ENCODE data around the gene TFF3. TPM values are rescaled to one million over a fixed set of nuclear protein-coding genes. Genes with fewer than 3 reads are reported as not detected.

TFF3 gene
- total and polyA plus RNA-seq, 2 experiments from 2014 or later: 84.4 to 589 TPM

DNA sequence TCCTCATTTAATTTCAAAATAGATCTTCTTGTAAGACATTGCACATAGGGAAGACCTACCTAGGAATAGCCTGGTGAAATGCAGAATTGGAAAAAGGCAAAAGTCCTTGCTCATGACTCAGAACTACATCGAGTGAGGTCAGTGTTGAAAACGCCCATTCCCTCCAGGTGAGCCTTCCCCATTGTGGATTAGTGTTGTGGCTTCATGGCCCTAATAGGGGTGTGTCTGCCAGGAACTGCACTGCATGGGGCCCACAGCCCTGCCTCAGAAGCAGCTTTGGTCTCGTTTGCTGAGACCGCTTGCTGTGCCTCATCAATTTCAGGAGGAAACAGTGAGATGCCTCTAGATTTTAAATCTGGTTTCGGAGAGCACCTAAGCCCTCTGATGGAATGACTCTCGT, 17.0 kb downstream of the TFF3 start:
- Histone ChIP-seq H3K36me3 (replicated peaks; ENCODE audit: insufficient read depth, low read depth) (no peaks in the 10 kb centered on the region), H4K20me1 (ENCODE audit: insufficient read depth, poor library complexity, severe bottlenecking) (no peaks in the 10 kb centered on the region), H2AFZ (no peak overlapping the region), H3K9me2 (replicated peaks; ENCODE audit: insufficient read depth) (no peaks in the 10 kb centered on the region), H3K9me3 (ENCODE audit: low read depth) (no peaks in the 10 kb centered on the region), H3K79me2 (no peaks in the 10 kb centered on the region), H3K27ac (no peak overlapping the region), H3K4me2 (no peak overlapping the region), H3K27me3 (no peaks in the 10 kb centered on the region), H3K4me1 (ENCODE audit: insufficient read depth) (peaks cover 3% of the 10 kb centered on the region), H3K4me3 (no peak overlapping the region)
- 59% methylated on average over 6 of the region's 6 CpGs for WGBS (ENCODE audit: low lambda C conversion rate, missing lambda C conversion rate)
- DNase-seq (ENCODE audit: low spot score): peak; percentile 58
- TF ChIP-seq EZH2 (IDR thresholded peaks at IDR 0.05; ENCODE audit: borderline replicate concordance): no peak
- no peak for TF ChIP-seq EZH2phosphoT487 (IDR thresholded peaks at IDR 0.05; ENCODE audit: low read depth, severe bottlenecking, unreplicated experiment)
- TF ChIP-seq, protein P1, sequence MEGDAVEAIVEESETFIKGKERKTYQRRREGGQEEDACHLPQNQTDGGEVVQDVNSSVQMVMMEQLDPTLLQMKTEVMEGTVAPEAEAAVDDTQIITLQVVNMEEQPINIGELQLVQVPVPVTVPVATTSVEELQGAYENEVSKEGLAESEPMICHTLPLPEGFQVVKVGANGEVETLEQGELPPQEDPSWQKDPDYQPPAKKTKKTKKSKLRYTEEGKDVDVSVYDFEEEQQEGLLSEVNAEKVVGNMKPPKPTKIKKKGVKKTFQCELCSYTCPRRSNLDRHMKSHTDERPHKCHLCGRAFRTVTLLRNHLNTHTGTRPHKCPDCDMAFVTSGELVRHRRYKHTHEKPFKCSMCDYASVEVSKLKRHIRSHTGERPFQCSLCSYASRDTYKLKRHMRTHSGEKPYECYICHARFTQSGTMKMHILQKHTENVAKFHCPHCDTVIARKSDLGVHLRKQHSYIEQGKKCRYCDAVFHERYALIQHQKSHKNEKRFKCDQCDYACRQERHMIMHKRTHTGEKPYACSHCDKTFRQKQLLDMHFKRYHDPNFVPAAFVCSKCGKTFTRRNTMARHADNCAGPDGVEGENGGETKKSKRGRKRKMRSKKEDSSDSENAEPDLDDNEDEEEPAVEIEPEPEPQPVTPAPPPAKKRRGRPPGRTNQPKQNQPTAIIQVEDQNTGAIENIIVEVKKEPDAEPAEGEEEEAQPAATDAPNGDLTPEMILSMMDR (IDR thresholded peaks at IDR 0.05; ENCODE audit: poor library complexity): no peak

GRCh38 chr21:42297377-42297776, 17.8 kb downstream of the TFF3 start:
- Histone ChIP-seq H3K27me3 (no peaks in the 10 kb centered on the region), H3K9me2 (replicated peaks; ENCODE audit: insufficient read depth) (no peaks in the 10 kb centered on the region), H3K9me3 (ENCODE audit: low read depth) (no peaks in the 10 kb centered on the region), H2AFZ (no peak overlapping the region), H3K36me3 (replicated peaks; ENCODE audit: insufficient read depth, low read depth) (no peaks in the 10 kb centered on the region), H3K79me2 (no peaks in the 10 kb centered on the region), H3K4me1 (ENCODE audit: insufficient read depth) (peaks cover 3% of the 10 kb centered on the region), H3K4me2 (no peak overlapping the region), H3K27ac (no peak overlapping the region), H4K20me1 (ENCODE audit: insufficient read depth, poor library complexity, severe bottlenecking) (no peaks in the 10 kb centered on the region), H3K4me3 (no peak overlapping the region)
- 75% methylated on average over 9 of the region's 9 CpGs for WGBS (ENCODE audit: low lambda C conversion rate, missing lambda C conversion rate)
- no peak for DNase-seq (ENCODE audit: low spot score)
- TF ChIP-seq EZH2phosphoT487 (IDR thresholded peaks at IDR 0.05; ENCODE audit: low read depth, severe bottlenecking, unreplicated experiment): no peak
- TF ChIP-seq, protein P1 (IDR thresholded peaks at IDR 0.05; ENCODE audit: poor library complexity): no peak
- TF ChIP-seq EZH2 (IDR thresholded peaks at IDR 0.05; ENCODE audit: borderline replicate concordance): no peak

GRCh38 chr21:42296501-42296900, 18.7 kb downstream of the TFF3 start:
- Histone ChIP-seq H3K4me2 (no peak overlapping the region), H3K36me3 (replicated peaks; ENCODE audit: insufficient read depth, low read depth) (no peaks in the 10 kb centered on the region), H3K79me2 (no peaks in the 10 kb centered on the region), H4K20me1 (ENCODE audit: insufficient read depth, poor library complexity, severe bottlenecking) (no peaks in the 10 kb centered on the region), H3K9me3 (ENCODE audit: low read depth) (no peaks in the 10 kb centered on the region), H3K27ac (no peak overlapping the region), H2AFZ (no peak overlapping the region), H3K27me3 (no peaks in the 10 kb centered on the region), H3K9me2 (replicated peaks; ENCODE audit: insufficient read depth) (no peaks in the 10 kb centered on the region), H3K4me3 (no peak overlapping the region), H3K4me1 (ENCODE audit: insufficient read depth) (no peaks in the 10 kb centered on the region)
- TF ChIP-seq EZH2 (IDR thresholded peaks at IDR 0.05; ENCODE audit: borderline replicate concordance) (no peak), EZH2phosphoT487 (IDR thresholded peaks at IDR 0.05; ENCODE audit: low read depth, severe bottlenecking, unreplicated experiment) (no peak)
- TF ChIP-seq, protein P1 (IDR thresholded peaks at IDR 0.05; ENCODE audit: poor library complexity): no peak
- no peak for DNase-seq (ENCODE audit: low spot score)
- WGBS (ENCODE audit: low lambda C conversion rate, missing lambda C conversion rate): 92% methylated on average over 7 of the region's 7 CpGs

- Histone ChIP-seq H3K4me2 (no peak overlapping the region), H4K20me1 (ENCODE audit: insufficient read depth, poor library complexity, severe bottlenecking) (no peaks in the 10 kb centered on the region), H3K27ac (no peak overlapping the region), H3K4me3 (no peak overlapping the region), H3K9me3 (ENCODE audit: low read depth) (no peaks in the 10 kb centered on the region), H2AFZ (no peak overlapping the region), H3K27me3 (no peaks in the 10 kb centered on the region), H3K4me1 (ENCODE audit: insufficient read depth) (no peaks in the 10 kb centered on the region), H3K79me2 (no peaks in the 10 kb centered on the region), H3K36me3 (replicated peaks; ENCODE audit: insufficient read depth, low read depth) (no peaks in the 10 kb centered on the region), H3K9me2 (replicated peaks; ENCODE audit: insufficient read depth) (no peaks in the 10 kb centered on the region)
- TF ChIP-seq EZH2phosphoT487 (IDR thresholded peaks at IDR 0.05; ENCODE audit: low read depth, severe bottlenecking, unreplicated experiment): no peak
- TF ChIP-seq, protein P1 (IDR thresholded peaks at IDR 0.05; ENCODE audit: poor library complexity): no peak
- TF ChIP-seq EZH2 (IDR thresholded peaks at IDR 0.05; ENCODE audit: borderline replicate concordance): no peak
- no peak for DNase-seq (ENCODE audit: low spot score)
- WGBS (ENCODE audit: low lambda C conversion rate, missing lambda C conversion rate): 86% methylated on average over 15 of the region's 15 CpGs
These were observed 19.4 kb downstream of the TFF3 start for GRCh38 chr21:42295845-42296244.
